Body of pancreas (tissue), 4 donors: ENCODE results near the gene PCCA.

Source experiments
- CTCF ChIP-seq, 7 experiments: fragments of 450-650 bp in 4 of 7; fragments of 200-600 bp in 3 of 7; sonication (generic) in 3 of 7; IDR thresholded peaks; one replicate each; pipeline ENCODE4 v1.5.1; 2016 to 2019; ENCODE audit warnings: antibody characterized with exemption in 7 of 7
- POLR2A ChIP-seq, 3 donors: fragments of 450-650 bp; IDR thresholded peaks; one replicate each; pipeline ENCODE4 v1.6.1; 2016; ENCODE audit warnings: antibody characterized with exemption in 3 of 3, mild to moderate bottlenecking in 2 of 3

- TF ChIP-seq CTCF (IDR thresholded peaks at IDR 0.05) (no peak), POLR2A (IDR thresholded peaks at IDR 0.05) (no peak)
Observed at GRCh38 chr13:100130930-100131511, 42.1 kb downstream of the PCCA start.
